Calu3 (cell line): ENCODE results near the gene CAMKV. TPM values are rescaled to one million over a fixed set of nuclear protein-coding genes. Genes with fewer than 3 reads are reported as not detected.
A peak's percentile ranks its signal among the peaks of the same experiment; 100 is the strongest.
"Not testable (repeated sequence)": the region's sequence is repeated elsewhere in the genome, so short reads cannot be mapped to it uniquely, and the experiment has no call there.

Experiments
- Bru-seq: library from RNA; stranded (reverse); fragments of 400-500 nt; gene quantifications from one replicate; lab custom pipeline; 2021; lab: Mats Ljungman, UMichigan
- BruChase-seq, 2 experiments: library from RNA; stranded (reverse); fragments of 400-500 nt; gene quantifications; one replicate each; lab custom pipeline; 2021; lab: Mats Ljungman, UMichigan
- BruUV-seq: library from RNA; stranded (reverse); fragments of 400-500 nt; replicated peaks from 2 replicates; lab custom pipeline; 2021; lab: Mats Ljungman, UMichigan
- CTCF ChIA-PET: fragments of 300-600 bp; sonication (Branson Sonifier 250); formaldehyde crosslinking; loops from one replicate; lab custom pipeline; 2022; ENCODE audit warnings: antibody characterized with exemption; lab: Charles Lee
- DNase-seq: peaks from one replicate; pipeline ENCODE4 v3.0.0; 2022
- H3K27ac Mint-ChIP-seq: one replicate; pipeline ENCODE4 v1.8.0; 2022; ENCODE audit warnings: mixed read lengths; ENCODE audit not compliant: unreplicated experiment
- H3K27me3 Mint-ChIP-seq: one replicate; pipeline ENCODE4 v1.8.0; 2022; ENCODE audit warnings: mixed read lengths; ENCODE audit not compliant: unreplicated experiment
- H3K36me3 Mint-ChIP-seq: one replicate; pipeline ENCODE4 v1.8.0; 2022; ENCODE audit warnings: mild to moderate bottlenecking, moderate library complexity, mixed read lengths; ENCODE audit not compliant: insufficient read depth, unreplicated experiment
- H3K4me1 Mint-ChIP-seq: one replicate; pipeline ENCODE4 v1.8.0; 2022; ENCODE audit warnings: mild to moderate bottlenecking, low read depth, mixed read lengths; ENCODE audit not compliant: unreplicated experiment
- H3K4me3 Mint-ChIP-seq: one replicate; pipeline ENCODE4 v1.8.0; 2022; ENCODE audit warnings: mild to moderate bottlenecking, low read depth, moderate library complexity, mixed read lengths; ENCODE audit not compliant: unreplicated experiment
- H3K9me3 Mint-ChIP-seq: one replicate; pipeline ENCODE4 v1.8.0; 2022; ENCODE audit warnings: low read depth, mixed read lengths; ENCODE audit not compliant: unreplicated experiment
- CTCF ChIP-seq: fragments of 200-600 bp; IDR thresholded peaks from one replicate; pipeline ENCODE4 v1.8.0; 2022; ENCODE audit warnings: antibody characterized with exemption; ENCODE audit not compliant: unreplicated experiment
- intact Hi-C: fragments of 100-400 bp; cut with micrococcal nuclease; formaldehyde crosslinking; loops from one replicate; pipeline ENCODE4 v1.10.0; 2022; ENCODE audit not compliant: unreplicated experiment
- long read RNA-seq: library from polyadenylated mRNA; stranded (forward); transcript quantifications from one replicate; pipeline ENCODE4 v2.0.0, GENCODE V29; 2022
- total RNA-seq: library from RNA; stranded (reverse); gene quantifications from 2 replicates; pipeline ENCODE4 v1.2.3, GENCODE V29; 2022

CAMKV gene, protein sequence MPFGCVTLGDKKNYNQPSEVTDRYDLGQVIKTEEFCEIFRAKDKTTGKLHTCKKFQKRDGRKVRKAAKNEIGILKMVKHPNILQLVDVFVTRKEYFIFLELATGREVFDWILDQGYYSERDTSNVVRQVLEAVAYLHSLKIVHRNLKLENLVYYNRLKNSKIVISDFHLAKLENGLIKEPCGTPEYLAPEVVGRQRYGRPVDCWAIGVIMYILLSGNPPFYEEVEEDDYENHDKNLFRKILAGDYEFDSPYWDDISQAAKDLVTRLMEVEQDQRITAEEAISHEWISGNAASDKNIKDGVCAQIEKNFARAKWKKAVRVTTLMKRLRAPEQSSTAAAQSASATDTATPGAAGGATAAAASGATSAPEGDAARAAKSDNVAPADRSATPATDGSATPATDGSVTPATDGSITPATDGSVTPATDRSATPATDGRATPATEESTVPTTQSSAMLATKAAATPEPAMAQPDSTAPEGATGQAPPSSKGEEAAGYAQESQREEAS
- total RNA-seq, result 0.38 and 0.83 TPM in 2 replicates
- Bru-seq, nascent RNA, result percentile 14 among the genes with signal in this experiment
- percentile 15 among the genes with signal in this experiment for BruChase-seq, experiment 1, labeled RNA remaining after a 6-hour chase
- BruChase-seq, experiment 2, labeled RNA remaining after a 2-hour chase, result percentile 14 among the genes with signal in this experiment
- long read RNA-seq, result 0 reads

DNA sequence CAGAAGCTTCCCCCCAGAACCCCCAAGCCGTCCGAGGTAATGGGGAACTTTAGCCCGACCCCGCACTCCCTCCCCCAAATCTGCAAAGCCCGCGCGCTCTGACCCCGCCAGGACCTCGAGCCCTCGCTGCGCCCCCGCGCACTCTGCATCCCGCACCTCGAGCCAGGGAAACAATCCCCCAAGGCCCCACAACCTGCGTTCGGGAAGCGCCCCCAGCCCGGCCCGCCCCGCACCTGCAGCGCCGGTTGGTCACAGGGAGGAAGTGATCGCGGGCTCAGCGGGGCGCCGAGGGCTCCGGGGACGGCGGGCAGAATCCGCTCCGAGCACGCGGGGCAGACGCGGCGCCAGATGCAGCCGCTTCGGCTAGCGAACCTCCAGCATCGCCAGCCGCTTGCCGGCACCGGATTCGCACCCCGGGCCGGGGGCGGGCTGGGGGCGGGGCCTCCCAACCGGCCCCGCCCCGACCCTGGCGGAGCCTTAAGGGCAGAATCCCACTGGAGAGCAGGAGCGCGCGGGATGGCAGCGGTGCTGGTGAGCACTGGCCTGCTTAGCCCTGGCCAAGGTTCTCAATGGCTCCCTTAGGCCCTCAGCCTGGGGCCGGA lies at the start of gene CAMKV:
CAMKV (minus strand) TSS at position 382 of the 602 bp plus-strand sequence. CDS start 7,518 bp downstream, outside the sequence.
- Mint-ChIP-seq H3K4me1 (no peaks in the 10 kb centered on the region), H3K36me3 (peaks cover 4% of the 10 kb centered on the region), H3K9me3 (no peaks in the 10 kb centered on the region), H3K27me3 (peaks cover 71% of the 10 kb centered on the region), H3K4me3 (no peak within 1 kb of the TSS), H3K27ac (no peak within 1 kb of the TSS)
- BruUV-seq, result no TSS peak
- DNase-seq, result no peak
- CTCF ChIA-PET, result no interaction called here
- no peak for TF ChIP-seq CTCF
- intact Hi-C loops, result no loop called here

DNA sequence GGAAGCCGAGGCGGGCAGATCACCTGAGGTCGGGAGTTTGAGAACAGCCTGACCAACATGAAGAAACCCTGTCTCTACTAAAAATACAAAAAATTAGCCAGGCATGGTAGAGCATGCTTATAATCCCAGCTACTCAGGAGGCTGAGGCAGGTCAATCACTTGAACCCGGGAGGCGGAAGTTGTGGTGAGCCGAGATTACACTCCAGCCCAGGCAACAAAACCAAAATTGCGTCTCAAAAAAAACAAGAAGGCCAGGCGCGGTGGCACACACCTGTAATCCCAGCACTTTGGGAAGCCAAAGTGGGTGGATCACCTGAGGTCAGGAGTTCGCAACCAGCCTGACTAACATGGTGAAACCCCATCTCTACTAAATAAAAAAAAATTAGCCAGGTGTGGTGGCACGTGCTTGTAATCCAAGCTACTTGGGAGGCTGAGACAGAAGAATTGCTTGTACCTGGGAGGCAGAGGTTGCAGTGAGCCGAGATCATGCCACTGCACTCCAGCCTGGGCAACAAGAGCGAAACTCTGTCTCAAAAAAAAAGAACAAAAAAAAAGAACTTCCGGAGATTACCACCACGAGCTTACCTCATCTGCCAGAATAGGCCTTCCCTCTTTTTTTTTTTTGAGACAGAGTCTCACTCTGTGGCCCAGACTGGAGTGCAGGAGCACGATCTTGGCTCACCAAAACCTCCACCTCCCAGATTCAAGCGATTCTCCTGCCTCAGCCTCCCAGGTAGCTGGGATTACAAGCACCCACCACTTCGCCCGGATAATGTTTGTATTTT lies 48.3 kb upstream of the CAMKV start:
- H3K27me3 Mint-ChIP-seq, H3K4me3 Mint-ChIP-seq, DNase-seq, BruUV-seq, H3K27ac Mint-ChIP-seq, H3K36me3 Mint-ChIP-seq, intact Hi-C loops, H3K4me1 Mint-ChIP-seq, H3K9me3 Mint-ChIP-seq, CTCF ChIA-PET: not testable (repeated sequence)

- Mint-ChIP-seq H3K4me1 (peaks cover 8% of the 10 kb centered on the region), H3K9me3 (no peaks in the 10 kb centered on the region), H3K27ac (no peak overlapping the region), H3K4me3 (no peak overlapping the region), H3K27me3 (no peaks in the 10 kb centered on the region), H3K36me3 (peaks cover 6% of the 10 kb centered on the region)
- CTCF ChIA-PET, result no interaction called here
- TF ChIP-seq CTCF, result no peak
- DNase-seq, result no peak
- no TSS peak for BruUV-seq
- intact Hi-C loops, result no loop called here
These were observed 47.0 kb upstream of the CAMKV start for GRCh38 chr3:49916686-49917085.

GRCh38 chr3:49914906-49915305 lies 45.2 kb upstream of the CAMKV start:
- no TSS peak for BruUV-seq
- DNase-seq, result no peak
- Mint-ChIP-seq H3K9me3 (no peaks in the 10 kb centered on the region), H3K4me3 (no peak overlapping the region), H3K27me3 (no peaks in the 10 kb centered on the region), H3K4me1 (peaks cover 8% of the 10 kb centered on the region), H3K27ac (no peak overlapping the region), H3K36me3 (no peaks in the 10 kb centered on the region)
- CTCF ChIA-PET, result interaction anchor here (0.6 to 2.1 kb wide), 4 partner anchors 9 to 64 kb away, joined by 3 to 11 read pairs (median 5); partner anchors contain the start of gene MON1A
- TF ChIP-seq CTCF, result no peak
- intact Hi-C loops, result no loop called here
